ENCODE measurements around the gene ARPC1B. TPM values are rescaled to one million over a fixed set of nuclear protein-coding genes. Genes with fewer than 3 reads are reported as not detected.

The ARPC1B gene
- total RNA-seq, 3 donors from 2014 or later (not counting 1 experiment from before 2014, with no cell fraction given) = 161 to 184 (median 179) TPM

- intact Hi-C loops (cut with micrococcal nuclease) = no loop called here
- H3K27ac ChIP-seq (ENCODE audit: low read length) = peak overlapping the region; percentile 68
- no peaks in the 10 kb centered on the region for H3K36me3 Mint-ChIP-seq
- H3K9me3 Mint-ChIP-seq = no peaks in the 10 kb centered on the region
- H3K4me3 Mint-ChIP-seq = peak overlapping the region; percentile 95
- H3K9me3 ChIP-seq (ENCODE audit: control insufficient read depth, insufficient read depth, low read length) = no peaks in the 10 kb centered on the region
- peak overlapping the region; percentile 61 for H3K4me3 ChIP-seq (ENCODE audit: low read length)
- DNase-seq (peak in 1 of 2 donors; percentile 38), ATAC-seq (peak; percentile 17 to 43 (median 18))
- no peak for TF ChIP-seq CTCF (IDR thresholded peaks at IDR 0.05)
- H3K27ac Mint-ChIP-seq = peak overlapping the region; percentile 85 to 97
- H3K27me3 ChIP-seq (ENCODE audit: control insufficient read depth, insufficient read depth, low read length) = no peaks in the 10 kb centered on the region
- 21% methylated on average over 19 of the region's 20 CpGs for WGBS (ENCODE audit: insufficient coverage)
- H3K27me3 Mint-ChIP-seq (ENCODE audit: low read depth in 2 of 2) = no peaks in the 10 kb centered on the region
- H3K36me3 ChIP-seq (ENCODE audit: control insufficient read depth, insufficient read depth, low read length) = peaks cover 7% of the 10 kb centered on the region
- H3K4me1 ChIP-seq (ENCODE audit: control insufficient read depth, insufficient read depth, low read length) = peaks cover 24% of the 10 kb centered on the region
- peaks cover 18 to 29% of the 10 kb centered on the region in 2 donors for H3K4me1 Mint-ChIP-seq
Observed at GRCh38 chr7:99437946-99438572, 63.5 kb downstream of the ARPC1B start.

- Histone ChIP-seq H3K4me1 (ENCODE audit: control insufficient read depth, insufficient read depth, low read length) (peaks cover 24% of the 10 kb centered on the region), H3K36me3 (ENCODE audit: control insufficient read depth, insufficient read depth, low read length) (peaks cover 5% of the 10 kb centered on the region), H3K4me3 (ENCODE audit: low read length) (peak within 1 kb of the TSS; percentile 61), H3K27ac (ENCODE audit: low read length) (peak within 1 kb of the TSS; percentile 68), H3K27me3 (ENCODE audit: control insufficient read depth, insufficient read depth, low read length) (no peaks in the 10 kb centered on the region), H3K9me3 (ENCODE audit: control insufficient read depth, insufficient read depth, low read length) (no peaks in the 10 kb centered on the region)
- TF ChIP-seq CTCF (IDR thresholded peaks at IDR 0.05) = no peak
- Mint-ChIP-seq H3K36me3 (no peaks in the 10 kb centered on the region), H3K27ac (peak within 1 kb of the TSS; percentile 85 to 97), H3K4me3 (peak within 1 kb of the TSS; percentile 95), H3K9me3 (no peaks in the 10 kb centered on the region), H3K4me1 (peaks cover 18 to 33% of the 10 kb centered on the region in 2 donors), H3K27me3 (ENCODE audit: low read depth in 2 of 2) (no peaks in the 10 kb centered on the region)
- ATAC-seq = peak; percentile 89 to 94 (median 93)
- peak; percentile 80 to 93 for DNase-seq
- intact Hi-C loops (cut with micrococcal nuclease) = no loop called here
- under 1% methylated on average over 89 of the region's 89 CpGs for WGBS (ENCODE audit: insufficient coverage)
Observed at GRCh38 chr7:99438573-99439480, 64.3 kb downstream of the ARPC1B start, which contains the start of the genes CPSF4 and PTCD1. Gene CPSF4, plus strand, starts transcription at chr7:99438943. Its CDS starts 140 bp downstream, at chr7:99439083. Gene PTCD1, minus strand, starts transcription at chr7:99438798. Its CDS starts 3,556 bp downstream, at chr7:99435242.

- Histone ChIP-seq H3K4me3 (ENCODE audit: low read length) (no peak overlapping the region), H3K4me1 (ENCODE audit: control insufficient read depth, insufficient read depth, low read length) (peaks cover 24% of the 10 kb centered on the region), H3K9me3 (ENCODE audit: control insufficient read depth, insufficient read depth, low read length) (no peaks in the 10 kb centered on the region), H3K36me3 (ENCODE audit: control insufficient read depth, insufficient read depth, low read length) (peaks cover 4% of the 10 kb centered on the region), H3K27ac (ENCODE audit: low read length) (no peak overlapping the region), H3K27me3 (ENCODE audit: control insufficient read depth, insufficient read depth, low read length) (no peaks in the 10 kb centered on the region)
- WGBS (ENCODE audit: insufficient coverage) = 91% methylated on average over 8 of the region's 9 CpGs
- intact Hi-C loops (cut with micrococcal nuclease) = no loop called here
- H3K4me3 Mint-ChIP-seq = peak overlapping the region; percentile 95
- H3K9me3 Mint-ChIP-seq = no peaks in the 10 kb centered on the region
- H3K4me1 Mint-ChIP-seq = peaks cover 18 to 38% of the 10 kb centered on the region in 2 donors
- H3K27ac Mint-ChIP-seq = peak overlapping the region; percentile 85 to 97
- no peaks in the 10 kb centered on the region for H3K36me3 Mint-ChIP-seq
- H3K27me3 Mint-ChIP-seq (ENCODE audit: low read depth in 2 of 2) = no peaks in the 10 kb centered on the region
- no peak for DNase-seq
- TF ChIP-seq CTCF (IDR thresholded peaks at IDR 0.05) = no peak
- no peak for ATAC-seq
Observed at GRCh38 chr7:99440195-99440594, 65.7 kb downstream of the ARPC1B start.

Other genes starting within 250 kb of the ARPC1B start
- gene SMURF1, start 230.6 kb upstream of the ARPC1B start, total RNA-seq = 10 to 100 TPM; 33.3 to 34.7 (median 34.2) TPM
- not detected for gene KPNA7, start 166.6 kb upstream of the ARPC1B start, total RNA-seq
- gene MYH16, start 101.9 kb upstream of the ARPC1B start, total RNA-seq = not detected
- gene ARPC1A, start 48.8 kb upstream of the ARPC1B start, total RNA-seq = 10 to 100 TPM; 38.1 to 48.1 (median 47.9) TPM
- gene PDAP1, start 33.9 kb downstream of the ARPC1B start, total RNA-seq = 10 to 100 TPM; 55.3 to 60.6 (median 59.3) TPM
- 100 to 1,000 TPM; 145 to 190 (median 187) TPM for gene BUD31, start 34.2 kb downstream of the ARPC1B start, total RNA-seq
- gene PTCD1, start 64.1 kb downstream of the ARPC1B start, total RNA-seq = 1 to 10 TPM; 5.3 to 6.6 (median 6.4) TPM
- gene CPSF4, start 64.2 kb downstream of the ARPC1B start, total RNA-seq = 10 to 100 TPM; 54.0 to 61.6 (median 54.8) TPM
- gene ATP5MF, start 91.4 kb downstream of the ARPC1B start, total RNA-seq = 100 to 1,000 TPM in 2 of 3 donors, 10 to 100 TPM in 1; 90.8 to 123 (median 111) TPM
- gene ZNF789, start 98.2 kb downstream of the ARPC1B start, total RNA-seq = 10 to 100 TPM; 16.7 to 18.6 (median 16.8) TPM
- 100 to 1,000 TPM; 188 to 237 (median 215) TPM for gene ZNF394, start 125.6 kb downstream of the ARPC1B start, total RNA-seq
- gene ZKSCAN5, start 129.9 kb downstream of the ARPC1B start, total RNA-seq = 1 to 10 TPM; 6.8 to 9.7 (median 7.4) TPM
- gene FAM200A, start 177.4 kb downstream of the ARPC1B start, total RNA-seq = 1 to 10 TPM; 2.3 to 3.1 (median 2.6) TPM
- 100 to 1,000 TPM; 171 to 214 (median 196) TPM for gene ZNF655, start 183.9 kb downstream of the ARPC1B start, total RNA-seq
- 1 to 10 TPM; 1.4 to 2.5 (median 2.0) TPM for gene TMEM225B, start 223.5 kb downstream of the ARPC1B start, total RNA-seq
- gene ZSCAN25, start 242.2 kb downstream of the ARPC1B start, total RNA-seq = 10 to 100 TPM; 24.4 to 37.4 (median 27.8) TPM

Measured in natural killer cell (primary cell).